Mesangial cell (primary cell): ENCODE results near the gene ADAMTS2. TPM values are rescaled to one million over a fixed set of nuclear protein-coding genes. Genes with fewer than 3 reads are reported as not detected.

ENCODE experiments used
- total RNA-seq: library from RNA; depleted of rRNA; stranded (reverse); fragments of >200 nt; gene quantifications from 2 replicates; pipeline ENCODE4 v1.2.3, GENCODE V29; 2015

ADAMTS2 gene
- total RNA-seq: 3.1 and 4.7 TPM in 2 replicates

GRCh38 chr5:179345433-179346321, at the start of gene ADAMTS2:
Gene ADAMTS2 (minus strand): TSS chr5:179345461. CDS start chr5:179345328, 133 bp downstream.

Other genes starting within 250 kb of the ADAMTS2 start
- gene RUFY1, start 205.1 kb upstream of the ADAMTS2 start, total RNA-seq: 18.7 and 29.5 TPM in 2 replicates